Raji (cell line): ENCODE measurements around the gene RBM38.

Experiments
- POLR2A ChIP-seq: IDR thresholded peaks from 2 replicates; pipeline ENCODE4 v1.6.1; 2011; ENCODE audit warnings: low read depth, low read length, control low read depth; ENCODE audit not compliant: insufficient read depth

Gene RBM38

GRCh38 chr20:57439993-57440392, 48.8 kb downstream of the RBM38 start:
- TF ChIP-seq POLR2A: no peak

- no peak for TF ChIP-seq POLR2A
These were observed 49.7 kb downstream of the RBM38 start for GRCh38 chr20:57440678-57441509.

GRCh38 chr20:57441510-57442154, 50.4 kb downstream of the RBM38 start:
- TF ChIP-seq POLR2A: no peak

DNA sequence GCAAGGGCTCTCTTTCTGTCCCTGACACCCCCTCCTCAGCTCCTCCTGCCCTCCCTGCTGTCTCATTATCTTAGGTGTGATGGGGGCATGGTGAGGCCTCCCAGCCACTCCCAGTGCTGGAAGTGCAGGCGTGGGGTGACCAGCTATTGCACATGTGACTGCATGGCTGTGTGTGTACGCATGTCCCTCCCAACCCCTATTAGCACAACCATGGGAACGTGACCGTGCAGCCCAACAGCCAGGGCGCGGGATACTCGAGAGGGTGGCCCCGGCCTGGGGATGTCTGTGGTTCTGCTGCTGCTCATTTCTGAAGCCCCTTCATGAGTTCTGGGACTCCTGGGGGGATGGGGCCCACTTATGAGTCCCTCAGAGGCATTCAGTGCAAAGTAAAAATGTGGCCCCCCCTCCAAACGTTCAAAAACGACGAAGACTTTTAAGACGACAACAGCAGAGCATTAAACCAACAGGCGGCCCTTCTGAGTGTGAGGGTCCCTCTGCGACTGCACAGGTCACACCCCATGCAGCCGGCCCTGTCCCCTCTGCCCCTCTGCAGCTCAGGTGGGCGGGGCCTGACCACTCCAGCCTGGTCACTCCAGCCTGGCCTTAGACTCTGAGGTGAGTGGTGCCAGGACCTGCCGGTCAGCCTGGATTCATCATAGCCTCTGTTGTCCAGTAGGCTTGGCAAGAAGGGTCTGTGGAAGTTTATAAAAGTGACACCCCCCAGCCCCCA, 51.1 kb downstream of the RBM38 start:
- TF ChIP-seq POLR2A: no peak

GRCh38 chr20:57442888-57443239, 51.7 kb downstream of the RBM38 start:
- TF ChIP-seq POLR2A: no peak

DNA sequence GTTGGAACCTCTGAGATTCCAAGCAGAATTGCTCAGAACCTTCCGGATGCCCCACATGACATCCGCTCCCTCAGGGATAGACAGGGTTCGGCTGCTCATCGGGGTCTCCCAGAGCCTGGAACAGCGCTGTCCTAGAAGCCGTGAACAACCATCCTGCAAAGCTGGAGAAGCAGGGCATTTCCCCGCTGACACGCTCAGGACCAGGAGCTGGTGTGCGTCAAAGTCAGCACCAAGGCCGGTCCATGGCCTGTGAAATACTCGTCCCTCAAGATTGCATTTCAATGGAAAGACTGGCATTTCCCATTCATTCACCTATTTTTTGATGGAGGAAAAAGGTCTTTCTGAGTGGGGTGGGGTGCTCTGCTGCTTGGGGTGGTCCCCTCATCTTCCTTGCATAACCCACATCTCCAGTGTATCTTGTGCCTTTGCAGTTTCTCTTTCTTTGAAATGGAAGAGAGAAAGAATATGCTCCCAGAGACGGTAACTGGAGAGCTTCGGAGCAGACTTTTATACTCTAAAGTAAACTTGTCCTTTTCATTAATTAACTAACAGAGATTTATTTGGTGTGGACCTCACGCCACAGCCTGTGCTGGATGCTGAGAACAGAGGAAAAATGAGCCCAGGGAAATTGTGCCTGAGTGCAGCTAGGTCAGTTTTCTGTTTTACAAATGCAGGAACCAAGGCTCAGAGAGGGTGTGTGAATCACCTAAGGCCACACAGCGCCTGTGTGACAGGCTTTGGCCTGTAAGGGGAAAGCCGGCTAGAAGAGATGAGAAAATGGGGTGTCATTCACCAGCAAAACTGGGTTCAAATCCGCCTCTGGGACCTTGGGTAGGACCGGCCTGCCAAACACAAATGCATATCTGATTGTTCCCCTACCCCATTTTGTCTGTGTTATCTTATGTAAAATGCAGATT, 52.4 kb downstream of the RBM38 start:
- no peak for TF ChIP-seq POLR2A

DNA sequence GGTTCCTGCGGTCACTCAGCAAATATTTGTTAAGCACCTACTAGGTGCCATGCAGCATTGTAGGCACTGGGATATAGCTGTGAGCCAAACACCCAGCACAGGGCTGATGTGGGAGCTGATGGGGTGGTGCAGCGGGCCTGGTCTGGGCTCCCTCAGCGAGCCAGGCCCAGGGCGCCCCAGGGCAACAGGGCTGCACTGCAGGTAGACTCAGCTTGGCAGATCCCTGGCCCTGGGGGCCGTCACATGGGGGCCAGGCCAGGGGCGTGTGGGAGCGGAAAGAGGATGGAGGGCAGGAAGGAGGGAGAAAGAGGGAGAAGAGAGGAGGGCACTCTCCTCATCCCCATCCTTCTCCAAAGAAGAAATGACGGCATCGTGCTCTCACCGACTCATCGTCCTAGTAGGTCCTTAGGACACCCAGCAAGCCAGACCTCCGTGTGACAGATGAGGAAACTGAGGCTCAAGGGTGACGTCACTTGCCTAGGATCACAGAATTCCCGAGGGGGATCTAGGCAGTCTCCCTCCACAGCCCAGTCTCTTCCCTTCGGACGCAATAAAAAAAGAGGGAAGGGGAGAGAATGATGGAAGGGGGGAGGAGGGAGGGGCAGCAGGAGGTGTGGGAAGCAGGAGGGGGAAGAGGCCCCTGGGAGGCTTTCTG, 53.3 kb downstream of the RBM38 start:
- no peak for TF ChIP-seq POLR2A

DNA sequence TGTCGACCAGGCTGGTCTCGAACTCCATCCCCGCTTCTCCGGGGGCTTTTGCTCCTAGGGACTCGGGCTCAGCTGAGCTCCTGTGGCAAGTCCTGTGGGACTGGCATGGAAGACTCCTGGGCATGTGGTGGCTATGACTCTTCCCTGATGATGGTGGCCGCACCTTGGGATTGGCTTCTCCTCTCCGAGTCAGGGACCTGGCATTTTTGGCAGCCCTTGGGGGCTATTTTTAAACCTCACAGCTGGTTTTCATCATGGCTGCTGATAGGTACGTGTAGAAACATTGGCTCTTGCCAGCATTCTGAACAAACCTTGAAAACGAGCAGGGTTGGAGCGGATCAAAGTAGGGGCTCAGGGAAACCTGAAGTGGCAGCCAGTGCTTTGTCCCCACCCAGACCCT, 54.1 kb downstream of the RBM38 start:
- no peak for TF ChIP-seq POLR2A

DNA sequence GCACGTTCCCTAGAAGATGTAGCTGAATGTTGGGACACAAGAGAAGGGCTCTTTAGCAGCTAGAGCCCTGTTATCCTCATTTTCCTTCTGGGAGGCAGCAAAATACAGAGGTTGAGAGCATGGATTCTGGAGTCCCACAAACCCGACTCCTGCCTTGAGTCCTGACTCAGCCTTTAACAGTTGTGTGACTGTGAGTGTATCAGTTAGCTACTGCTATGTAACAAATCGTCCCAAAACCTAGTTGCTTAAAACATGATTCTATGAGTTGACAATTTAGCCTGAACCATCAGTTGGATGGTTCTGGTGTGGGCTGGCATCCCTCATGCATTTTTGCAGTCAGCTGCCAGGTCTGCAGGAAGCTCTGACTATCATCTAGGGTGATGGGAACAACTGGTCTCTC, 54.6 kb downstream of the RBM38 start:
- no peak for TF ChIP-seq POLR2A

DNA sequence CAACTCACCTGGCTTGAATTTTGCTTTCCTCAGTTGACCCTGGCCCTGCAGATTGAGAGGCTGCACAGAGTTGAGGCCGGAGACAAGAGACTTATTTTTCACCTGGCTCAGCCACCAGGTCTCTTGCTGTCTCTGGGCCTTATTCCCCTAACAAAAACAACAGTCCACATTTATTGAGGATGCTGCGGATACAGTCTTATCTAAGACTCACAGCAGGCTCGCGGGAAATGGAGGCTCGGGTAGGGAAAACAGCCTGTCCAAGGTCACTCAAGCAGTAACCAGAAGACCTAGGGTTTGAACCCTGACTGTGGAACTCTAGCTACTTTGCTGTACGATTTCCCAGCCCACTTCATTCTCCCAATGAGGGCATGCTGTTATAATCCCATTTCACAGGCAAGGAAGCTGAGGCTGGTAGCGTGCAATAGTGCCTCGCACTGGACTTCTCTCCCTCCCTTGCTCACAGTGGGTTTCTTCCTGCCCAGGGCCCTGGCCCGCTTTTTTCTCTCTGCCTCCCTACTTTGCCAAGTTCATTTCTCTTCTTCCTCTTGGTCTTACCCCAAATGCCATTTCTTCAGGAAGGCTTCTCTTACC, 57.7 kb downstream of the RBM38 start:
- no peak for TF ChIP-seq POLR2A

DNA sequence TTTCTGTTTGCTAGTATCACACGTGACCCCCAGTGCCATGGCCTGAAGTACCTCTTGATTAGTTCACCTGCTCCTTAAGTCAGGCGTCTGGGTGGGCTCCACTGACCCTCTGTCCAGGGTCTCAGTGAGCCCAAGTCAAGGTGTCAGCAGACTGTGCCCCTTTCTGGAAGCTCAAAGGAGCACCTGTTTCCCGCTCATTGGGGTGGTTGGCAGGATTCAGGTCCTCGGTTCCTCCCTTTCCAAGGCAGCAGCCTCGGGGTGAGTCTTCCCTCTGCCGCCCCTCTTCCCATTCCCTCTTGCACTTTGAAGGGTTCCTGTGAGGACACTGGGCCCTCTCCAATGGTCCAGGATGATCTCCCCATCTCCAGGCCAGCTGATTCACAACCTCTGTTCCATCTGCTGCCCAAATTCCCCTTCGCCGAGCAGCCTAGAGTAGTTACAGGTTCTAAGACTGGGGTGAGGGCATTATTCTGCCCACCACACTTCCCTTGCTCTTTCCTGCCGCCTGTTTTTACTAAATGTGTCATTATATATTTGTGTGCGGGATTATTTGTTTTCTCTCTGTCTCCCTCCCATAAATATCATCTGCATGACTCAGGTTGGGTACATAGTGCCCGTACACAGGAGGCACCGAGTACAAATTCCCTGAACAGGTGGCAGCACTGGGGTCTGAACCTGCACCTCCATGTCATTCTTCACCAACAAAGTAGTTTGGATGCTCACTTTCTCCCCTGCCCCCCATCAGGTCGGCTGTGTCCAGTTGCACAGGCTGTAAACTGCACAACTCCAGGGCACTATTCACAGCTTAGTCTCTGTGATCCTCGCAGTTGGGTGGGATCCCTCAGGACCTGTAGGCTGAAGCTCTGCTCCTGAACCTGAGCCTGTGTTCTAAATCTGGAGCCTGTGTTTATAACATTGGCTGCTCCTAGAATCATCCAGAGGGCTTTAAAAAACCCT, 58.5 kb downstream of the RBM38 start:
- no peak for TF ChIP-seq POLR2A

DNA sequence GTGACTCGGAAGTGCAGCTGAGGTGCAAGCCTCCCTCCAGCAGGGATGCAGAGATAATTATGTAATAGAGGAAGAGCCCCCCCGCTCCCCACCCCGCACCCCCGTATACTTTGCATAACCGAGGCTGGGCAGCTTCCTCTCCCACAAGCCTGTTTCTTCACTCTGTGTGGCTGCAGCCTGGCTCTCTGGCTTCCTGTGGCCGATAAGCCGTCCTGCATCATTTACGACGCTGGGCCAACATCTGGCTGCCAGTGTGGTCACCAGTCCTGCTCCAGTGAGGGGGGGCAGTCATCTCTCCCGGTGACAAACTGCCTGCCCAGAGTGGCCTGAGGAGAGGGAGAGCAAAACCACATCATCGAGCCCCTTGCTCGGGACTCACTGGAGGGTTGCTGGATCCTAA, 59.2 kb downstream of the RBM38 start:
- TF ChIP-seq POLR2A: no peak

GRCh38 chr20:57450931-57451330, 59.7 kb downstream of the RBM38 start:
- no peak for TF ChIP-seq POLR2A
